ENCODE measurements around the gene M1AP.

GRCh38 chr2:74603282-74604000 is 44.7 kb downstream of the M1AP start:
- TF ChIP-seq MAX (IDR thresholded peaks at IDR 0.05) (no peak), EP300 (IDR thresholded peaks at IDR 0.05; ENCODE audit: borderline replicate concordance in 1 of 2, low read depth in 2 of 2, low read length in 2 of 2) (no peak), CTCF (IDR thresholded peaks at IDR 0.05; ENCODE audit: control extremely low read depth in 1 of 3, insufficient read depth in 1 of 3, low read depth in 1 of 3, low read length in 3 of 3) (no peak), SIRT6 (IDR thresholded peaks at IDR 0.05; ENCODE audit: low read length) (no peak), EZH2 (IDR thresholded peaks at IDR 0.05; ENCODE audit: low read depth, low read length, severe bottlenecking) (no peak), USF2 (IDR thresholded peaks at IDR 0.05; ENCODE audit: low read length) (no peak), POLR2AphosphoS5 (IDR thresholded peaks at IDR 0.05; ENCODE audit: low read depth, low read length) (no peak), RXRA (IDR thresholded peaks at IDR 0.05; ENCODE audit: insufficient read depth, low read depth, low read length) (no peak), POLR2A (IDR thresholded peaks at IDR 0.05; ENCODE audit: control extremely low read depth in 1 of 2, low read depth in 2 of 2, low read length in 2 of 2) (no peak), SIN3A (conservative IDR thresholded peaks at IDR 0.05 in 1 of 2, IDR thresholded peaks at IDR 0.05 in 1 of 2; ENCODE audit: low read depth in 1 of 2, low read length in 2 of 2) (no peak), CREB1 (IDR thresholded peaks at IDR 0.05) (no peak), HDAC6 (IDR thresholded peaks at IDR 0.05; ENCODE audit: low read depth, low read length) (no peak), YY1 (IDR thresholded peaks at IDR 0.05; ENCODE audit: low read depth, low read length) (no peak), SP2 (IDR thresholded peaks at IDR 0.05; ENCODE audit: low read length) (no peak)
